ENCODE results near the gene PYROXD2.
"Not testable (repeated sequence)": the region's sequence is repeated elsewhere in the genome, so short reads cannot be mapped to it uniquely, and the experiment has no call there.

PYROXD2 gene

DNA sequence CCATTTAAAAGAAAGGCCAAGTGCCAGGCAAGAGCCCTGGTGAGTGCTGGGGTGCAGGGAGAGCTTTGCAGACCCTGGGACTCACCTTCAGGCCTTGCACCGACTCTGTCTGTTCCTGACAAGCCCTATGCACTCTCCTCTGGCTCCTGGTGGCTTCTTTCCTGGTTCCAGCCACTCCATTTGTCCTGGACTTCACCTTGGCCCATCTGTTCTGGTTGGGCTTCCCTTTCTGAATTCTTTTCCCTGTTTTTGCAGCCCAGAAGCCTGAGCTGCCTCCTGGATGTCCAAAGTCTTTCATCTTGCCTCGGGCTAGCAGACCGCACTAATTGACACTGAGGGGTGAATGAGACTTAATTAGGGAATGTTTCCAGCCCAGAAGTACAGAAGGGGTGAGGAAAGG is 60.5 kb downstream of the PYROXD2 start:
- TF ChIP-seq, protein P1, sequence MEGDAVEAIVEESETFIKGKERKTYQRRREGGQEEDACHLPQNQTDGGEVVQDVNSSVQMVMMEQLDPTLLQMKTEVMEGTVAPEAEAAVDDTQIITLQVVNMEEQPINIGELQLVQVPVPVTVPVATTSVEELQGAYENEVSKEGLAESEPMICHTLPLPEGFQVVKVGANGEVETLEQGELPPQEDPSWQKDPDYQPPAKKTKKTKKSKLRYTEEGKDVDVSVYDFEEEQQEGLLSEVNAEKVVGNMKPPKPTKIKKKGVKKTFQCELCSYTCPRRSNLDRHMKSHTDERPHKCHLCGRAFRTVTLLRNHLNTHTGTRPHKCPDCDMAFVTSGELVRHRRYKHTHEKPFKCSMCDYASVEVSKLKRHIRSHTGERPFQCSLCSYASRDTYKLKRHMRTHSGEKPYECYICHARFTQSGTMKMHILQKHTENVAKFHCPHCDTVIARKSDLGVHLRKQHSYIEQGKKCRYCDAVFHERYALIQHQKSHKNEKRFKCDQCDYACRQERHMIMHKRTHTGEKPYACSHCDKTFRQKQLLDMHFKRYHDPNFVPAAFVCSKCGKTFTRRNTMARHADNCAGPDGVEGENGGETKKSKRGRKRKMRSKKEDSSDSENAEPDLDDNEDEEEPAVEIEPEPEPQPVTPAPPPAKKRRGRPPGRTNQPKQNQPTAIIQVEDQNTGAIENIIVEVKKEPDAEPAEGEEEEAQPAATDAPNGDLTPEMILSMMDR (IDR thresholded peaks at IDR 0.05; ENCODE audit: insufficient read depth, low read depth, low read length, missing control alignments) = no peak
- DNase-seq (ENCODE audit: low read depth) = no peak
- H3K4me3 ChIP-seq (ENCODE audit: low read length) = no peak overlapping the region

DNA sequence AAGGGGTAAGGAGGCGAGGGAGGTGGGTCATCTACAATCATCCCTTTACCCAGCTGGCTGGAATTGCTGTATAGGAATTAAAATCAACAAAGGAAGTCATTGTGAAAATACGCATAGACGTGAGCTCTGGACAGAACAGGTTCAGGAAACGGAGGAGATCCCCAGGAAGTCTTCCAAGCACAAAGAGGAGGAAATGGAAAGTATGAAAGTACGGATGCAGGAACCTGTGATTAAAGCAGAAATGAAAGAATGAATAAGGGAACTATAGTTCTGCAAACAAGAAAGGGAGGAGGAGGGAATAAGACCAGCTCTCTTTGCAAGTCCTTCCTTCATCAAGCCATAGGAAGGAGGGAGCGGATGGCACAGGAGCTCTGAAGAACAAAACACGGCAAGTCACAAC is 61.8 kb downstream of the PYROXD2 start:
- TF ChIP-seq, protein P1 (IDR thresholded peaks at IDR 0.05; ENCODE audit: insufficient read depth, low read depth, low read length, missing control alignments) = no peak

DNA sequence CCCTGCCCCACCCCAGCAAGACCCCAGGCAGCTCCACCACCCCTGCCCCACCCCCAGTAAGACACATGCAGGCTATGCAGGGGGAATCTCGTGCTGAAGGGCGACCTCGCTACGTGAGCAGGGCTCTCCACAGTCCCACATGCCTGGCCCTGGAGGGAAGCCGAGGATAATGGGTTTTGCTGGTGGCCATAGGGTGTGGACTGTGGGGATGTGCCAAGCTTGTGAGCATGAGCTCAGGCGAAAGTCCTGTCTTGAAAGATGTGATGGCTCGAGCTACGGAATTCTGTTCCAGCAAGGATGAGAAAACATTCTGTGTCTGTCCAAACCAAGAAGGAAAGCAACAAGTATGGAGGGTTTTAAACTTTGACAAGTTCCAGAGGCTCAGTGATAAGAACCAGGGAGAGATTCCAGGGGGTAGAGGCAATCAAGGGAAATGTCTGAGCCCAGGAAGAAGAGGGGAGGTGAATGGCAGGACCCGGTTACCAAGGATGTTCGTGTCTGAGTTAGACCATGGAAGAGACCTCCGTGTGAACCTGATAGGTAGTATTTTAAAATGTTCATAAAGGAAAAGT is 63.1 kb downstream of the PYROXD2 start:
- no peak overlapping the region for H3K4me3 ChIP-seq (ENCODE audit: low read length)
- DNase-seq (ENCODE audit: low read depth) = no peak
- TF ChIP-seq, protein P1 (IDR thresholded peaks at IDR 0.05; ENCODE audit: insufficient read depth, low read depth, low read length, missing control alignments) = no peak

More for the DNA sequence above, 61.8 kb downstream of the PYROXD2 start:
- no peak for DNase-seq (ENCODE audit: low read depth)
- no peak overlapping the region for H3K4me3 ChIP-seq (ENCODE audit: low read length)

DNA sequence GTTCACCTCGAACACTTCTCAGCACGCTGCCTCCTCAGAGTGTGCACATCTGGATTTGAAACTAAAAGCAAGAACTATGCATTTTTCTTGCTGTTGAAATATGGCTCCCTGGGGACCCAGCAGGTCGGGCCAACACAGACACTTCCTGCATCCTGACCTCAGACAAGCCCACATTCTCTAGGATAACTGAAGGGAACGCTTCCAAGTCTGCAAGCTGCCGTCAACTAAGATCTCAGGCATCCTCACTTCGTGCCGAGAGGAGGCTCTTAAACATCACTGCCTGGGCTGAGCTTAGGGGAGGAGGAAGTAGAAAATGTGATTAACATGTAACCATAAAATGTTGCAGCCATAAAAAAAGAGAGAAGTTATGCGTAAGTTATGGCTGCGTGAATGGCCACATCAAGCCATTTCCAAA is 65.5 kb downstream of the PYROXD2 start:
- no peak overlapping the region for H3K4me3 ChIP-seq (ENCODE audit: low read length)
- no peak for DNase-seq (ENCODE audit: low read depth)

DNA sequence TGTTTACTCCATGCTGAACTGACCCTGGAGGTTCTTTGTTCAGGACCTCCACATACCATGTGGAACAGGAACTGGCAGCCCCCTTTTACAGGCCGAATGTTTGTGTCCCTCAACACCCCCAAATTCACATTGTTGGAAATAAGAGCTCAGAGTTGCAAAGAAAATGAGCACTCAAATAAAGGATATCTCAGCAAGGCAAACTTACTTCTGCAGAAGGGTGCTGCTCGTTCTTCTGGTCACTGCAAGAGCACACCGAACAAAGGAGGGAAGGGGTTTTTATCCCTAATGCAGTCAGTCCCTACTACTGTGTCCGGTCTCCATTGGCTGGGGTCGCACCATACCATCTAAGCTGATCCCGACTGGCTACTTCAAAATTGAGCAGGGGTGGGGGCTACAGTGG is 68.1 kb downstream of the PYROXD2 start:
- TF ChIP-seq, protein P1 (IDR thresholded peaks at IDR 0.05; ENCODE audit: insufficient read depth, low read depth, low read length, missing control alignments) = no peak
- DNase-seq (ENCODE audit: low read depth) = no peak
- H3K4me3 ChIP-seq (ENCODE audit: low read length) = no peak overlapping the region

More for the DNA sequence above, 65.5 kb downstream of the PYROXD2 start:
- TF ChIP-seq, protein P1 (IDR thresholded peaks at IDR 0.05; ENCODE audit: insufficient read depth, low read depth, low read length, missing control alignments) = no peak

DNA sequence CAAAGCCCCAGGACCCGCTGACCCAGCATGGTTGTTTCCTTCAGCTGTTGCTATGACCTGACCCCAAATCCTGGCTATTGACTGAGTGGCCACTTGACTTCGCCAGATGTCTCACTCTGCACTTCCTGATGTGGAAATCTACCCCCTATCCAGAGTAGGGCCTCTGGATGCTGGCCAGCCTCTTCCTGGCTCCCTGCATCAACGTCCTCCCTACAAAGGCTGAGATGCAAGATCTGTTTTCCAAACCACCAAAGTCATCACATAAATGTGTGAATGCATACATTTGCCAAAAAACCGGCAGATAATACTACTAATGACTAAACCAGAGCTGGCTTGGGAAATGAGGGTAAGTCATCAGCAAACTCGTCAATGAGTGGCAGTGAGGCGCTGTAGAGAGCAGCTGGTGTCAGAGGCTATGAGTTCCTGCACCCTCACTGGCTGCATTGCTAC is 70.4 kb downstream of the PYROXD2 start:
- TF ChIP-seq, protein P1 (IDR thresholded peaks at IDR 0.05; ENCODE audit: insufficient read depth, low read depth, low read length, missing control alignments) = no peak
- H3K4me3 ChIP-seq (ENCODE audit: low read length) = no peak overlapping the region
- DNase-seq (ENCODE audit: low read depth) = no peak

DNA sequence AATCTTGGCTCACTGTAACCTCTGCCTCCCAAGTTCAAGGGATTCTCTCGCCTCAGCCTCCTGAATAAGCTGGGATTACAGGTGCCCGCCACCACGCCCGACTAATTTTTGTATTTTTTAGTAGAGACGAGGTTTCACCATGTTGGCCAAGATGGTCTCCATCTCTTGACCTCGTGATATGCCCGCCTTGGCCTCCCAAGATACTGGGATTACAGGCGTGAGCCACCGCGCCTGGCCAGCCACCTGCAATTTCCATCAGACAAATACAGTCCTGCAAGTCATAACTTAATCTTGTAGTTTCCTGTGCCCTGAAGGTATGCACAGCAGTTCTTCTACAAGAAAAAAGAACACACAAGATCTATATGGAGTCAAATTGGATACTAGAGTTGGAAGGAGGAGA is 73.3 kb downstream of the PYROXD2 start:
- not testable (repeated sequence) for H3K4me3 ChIP-seq (ENCODE audit: low read length); DNase-seq (ENCODE audit: low read depth)

Data from epithelial cell of esophagus (primary cell).